AG04449 (cell line): ENCODE data around the gene C7orf33.

Experiments used
- CTCF ChIA-PET: fragments of 350-600 bp; formaldehyde crosslinking; extraction: SDS; loops from one replicate; lab custom pipeline; 2021; ENCODE audit warnings: antibody characterized with exemption; lab: Yijun Ruan, JAX
- POLR2A ChIA-PET: fragments of 400-600, 350-600 bp; formaldehyde crosslinking; extraction: SDS; loops from one replicate; lab custom pipeline; 2020; ENCODE audit warnings: antibody characterized with exemption, inconsistent platforms; lab: Yijun Ruan, JAX
- DNase-seq: peaks from one replicate; pipeline ENCODE4 v3.0.0-alpha.2; 2010; ENCODE audit warnings: low read depth, low spot score
- H3K4me3 ChIP-seq: 2 replicates; pipeline ENCODE4 v1.5.1; 2011; ENCODE audit warnings: low read depth, mild to moderate bottlenecking, control low read depth, low read length
- CTCF ChIP-seq: IDR thresholded peaks from one replicate; pipeline ENCODE4 v1.5.1; 2011; ENCODE audit warnings: mild to moderate bottlenecking, moderate library complexity, low read length, control low read depth, inconsistent platforms; ENCODE audit not compliant: insufficient read depth; ENCODE audit errors: missing control alignments

C7orf33 gene

GRCh38 chr7:148622887-148623585, 32.5 kb downstream of the C7orf33 start:
- H3K4me3 ChIP-seq, result no peak overlapping the region
- ChIA-PET CTCF (interaction anchor here (1.0 kb wide), 1 partner anchor 12 kb away, joined by 3 read pairs; no protein-coding TSS in a partner anchor), POLR2A (no interaction called here)
- TF ChIP-seq CTCF, result no peak
- no peak for DNase-seq

GRCh38 chr7:148623586-148624282, 33.2 kb downstream of the C7orf33 start:
- no peak for TF ChIP-seq CTCF
- no peak overlapping the region for H3K4me3 ChIP-seq
- DNase-seq, result no peak
- POLR2A ChIA-PET, result interaction anchor here (1.0 kb wide), 1 partner anchor 13 kb away, joined by 3 read pairs; no protein-coding TSS in a partner anchor
- CTCF ChIA-PET, result interaction anchor here (1.0 kb wide), 1 partner anchor 13 kb away, joined by 3 read pairs; no protein-coding TSS in a partner anchor

- POLR2A ChIA-PET, result interaction anchor here (1.0 kb wide), 1 partner anchor 12 kb away, joined by 3 read pairs; no protein-coding TSS in a partner anchor
- H3K4me3 ChIP-seq, result no peak overlapping the region
- no peak for TF ChIP-seq CTCF
- CTCF ChIA-PET, result interaction anchor here (1.0 kb wide), 1 partner anchor 338 kb away, joined by 4 read pairs; no protein-coding TSS in a partner anchor
- no peak for DNase-seq
Measured at GRCh38 chr7:148624735-148625134, 34.2 kb downstream of the C7orf33 start.

GRCh38 chr7:148625342-148625741, 34.8 kb downstream of the C7orf33 start:
- POLR2A ChIA-PET, result no interaction called here
- TF ChIP-seq CTCF, result no peak
- DNase-seq, result no peak
- H3K4me3 ChIP-seq, result no peak overlapping the region
- CTCF ChIA-PET, result interaction anchor here (1.0 kb wide), 1 partner anchor 338 kb away, joined by 4 read pairs; no protein-coding TSS in a partner anchor

GRCh38 chr7:148626828-148627227, 36.3 kb downstream of the C7orf33 start:
- no peak for DNase-seq
- no peak for TF ChIP-seq CTCF
- ChIA-PET CTCF (no interaction called here), POLR2A (no interaction called here)
- H3K4me3 ChIP-seq, result no peak overlapping the region

- CTCF ChIA-PET, result no interaction called here
- no peak overlapping the region for H3K4me3 ChIP-seq
- TF ChIP-seq CTCF, result no peak
- no peak for DNase-seq
- POLR2A ChIA-PET, result no interaction called here
Measured at GRCh38 chr7:148628011-148628410, 37.4 kb downstream of the C7orf33 start.
